HG02870 (cell line): ENCODE measurements around the gene THRAP3.

Source experiments
- ATAC-seq: cut with Tn5 transposase; IDR thresholded peaks from one replicate; pipeline ENCODE4 v1.9.1; 2021; ENCODE audit warnings: mild to moderate bottlenecking, moderate library complexity; ENCODE audit not compliant: unreplicated experiment

Gene THRAP3

DNA sequence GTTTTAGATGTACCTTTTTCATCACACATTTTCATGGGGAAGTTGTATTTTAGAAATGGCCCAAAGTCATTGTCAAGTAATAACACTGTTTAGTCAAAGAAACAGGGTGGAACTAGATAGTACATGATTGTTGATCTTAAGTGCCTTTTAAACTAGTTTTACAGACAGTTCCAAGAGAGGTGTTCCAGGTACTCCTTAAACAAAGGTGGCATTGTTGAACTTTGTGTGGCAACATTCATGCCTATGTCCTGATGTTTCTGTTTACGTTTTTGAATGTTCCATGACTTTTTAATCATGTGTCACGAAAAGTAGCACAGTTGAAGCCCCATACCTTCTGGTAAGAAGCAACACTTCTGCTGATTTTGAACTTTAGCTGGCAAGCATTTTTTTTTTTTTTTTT, 72.8 kb downstream of the THRAP3 start:
- ATAC-seq = no peak

GRCh38 chr1:36298640-36299039, 74.4 kb downstream of the THRAP3 start:
- ATAC-seq = no peak

- no peak for ATAC-seq
These were observed 76.3 kb downstream of the THRAP3 start for GRCh38 chr1:36300526-36300925.

DNA sequence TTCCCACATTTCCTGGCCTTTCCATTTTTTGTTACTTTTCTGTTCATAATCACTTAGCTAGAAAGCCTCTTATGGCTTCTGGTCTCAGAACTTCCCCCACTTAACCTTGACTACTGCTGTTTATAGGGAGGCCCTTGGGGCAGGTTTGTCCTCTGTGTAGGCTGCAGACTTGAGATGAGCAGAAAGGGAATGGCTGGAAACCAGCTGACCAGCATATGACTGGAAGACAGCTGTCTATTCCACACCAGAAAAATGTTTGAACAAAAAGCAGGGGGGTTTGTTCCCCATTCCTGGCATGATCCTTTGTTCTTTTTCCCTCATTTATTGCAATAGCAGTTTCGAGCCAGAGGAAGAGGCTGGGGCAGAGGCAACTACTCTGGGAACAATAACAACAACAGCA, 77.0 kb downstream of the THRAP3 start:
- ATAC-seq = no peak

GRCh38 chr1:36303244-36303643, 79.0 kb downstream of the THRAP3 start:
- ATAC-seq = no peak

DNA sequence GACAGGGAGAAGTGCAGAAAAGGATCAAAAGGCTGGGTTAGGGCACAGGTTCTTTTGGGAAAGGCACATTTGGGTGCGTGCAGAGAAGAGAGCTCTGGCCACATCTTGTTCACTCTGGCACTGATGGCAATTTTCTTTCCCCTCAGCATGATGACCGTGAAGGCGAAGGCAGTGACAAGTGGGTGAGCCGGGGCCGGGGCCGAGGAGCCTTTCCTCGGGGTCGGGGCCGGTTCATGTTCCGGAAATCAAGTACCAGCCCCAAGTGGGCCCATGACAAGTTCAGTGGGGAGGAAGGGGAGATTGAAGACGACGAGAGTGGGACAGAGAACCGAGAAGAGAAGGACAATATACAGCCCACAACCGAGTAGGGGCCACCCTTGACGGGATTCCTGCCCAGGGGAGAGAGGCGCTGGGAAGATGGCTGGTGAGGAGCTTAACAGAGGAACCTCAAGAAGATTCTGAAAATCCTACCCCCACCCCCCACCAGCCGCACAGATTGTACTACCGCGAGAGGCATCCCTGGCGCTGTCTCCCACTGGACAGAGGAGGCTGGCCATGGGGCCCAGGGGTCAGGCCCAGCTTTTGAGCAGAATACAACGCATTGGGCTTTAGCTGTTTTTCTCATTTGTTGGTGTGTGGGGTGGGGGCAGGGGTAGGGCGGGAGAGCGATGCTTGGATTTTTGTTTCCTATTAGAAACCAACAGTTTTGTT, 79.6 kb downstream of the THRAP3 start:
- no peak for ATAC-seq

DNA sequence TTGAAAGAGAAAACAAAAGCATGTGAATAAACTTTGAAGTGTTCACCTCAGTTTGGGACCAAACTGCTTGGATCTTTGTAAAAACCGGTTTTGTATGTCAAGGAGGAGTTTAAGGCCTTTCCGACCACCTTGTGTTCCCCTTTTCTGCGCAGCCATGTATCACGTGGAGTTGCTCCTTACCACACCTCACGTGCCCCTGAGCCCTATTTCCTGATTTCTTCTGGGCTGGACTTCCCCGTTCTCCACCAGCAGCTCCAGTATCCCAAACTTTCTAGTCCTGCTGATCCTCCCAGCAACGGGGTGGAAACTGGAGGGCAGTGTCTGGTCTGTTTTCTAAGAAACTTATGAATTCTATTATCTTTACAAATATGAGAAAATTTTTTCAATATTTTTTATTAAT, 80.3 kb downstream of the THRAP3 start:
- ATAC-seq = no peak

DNA sequence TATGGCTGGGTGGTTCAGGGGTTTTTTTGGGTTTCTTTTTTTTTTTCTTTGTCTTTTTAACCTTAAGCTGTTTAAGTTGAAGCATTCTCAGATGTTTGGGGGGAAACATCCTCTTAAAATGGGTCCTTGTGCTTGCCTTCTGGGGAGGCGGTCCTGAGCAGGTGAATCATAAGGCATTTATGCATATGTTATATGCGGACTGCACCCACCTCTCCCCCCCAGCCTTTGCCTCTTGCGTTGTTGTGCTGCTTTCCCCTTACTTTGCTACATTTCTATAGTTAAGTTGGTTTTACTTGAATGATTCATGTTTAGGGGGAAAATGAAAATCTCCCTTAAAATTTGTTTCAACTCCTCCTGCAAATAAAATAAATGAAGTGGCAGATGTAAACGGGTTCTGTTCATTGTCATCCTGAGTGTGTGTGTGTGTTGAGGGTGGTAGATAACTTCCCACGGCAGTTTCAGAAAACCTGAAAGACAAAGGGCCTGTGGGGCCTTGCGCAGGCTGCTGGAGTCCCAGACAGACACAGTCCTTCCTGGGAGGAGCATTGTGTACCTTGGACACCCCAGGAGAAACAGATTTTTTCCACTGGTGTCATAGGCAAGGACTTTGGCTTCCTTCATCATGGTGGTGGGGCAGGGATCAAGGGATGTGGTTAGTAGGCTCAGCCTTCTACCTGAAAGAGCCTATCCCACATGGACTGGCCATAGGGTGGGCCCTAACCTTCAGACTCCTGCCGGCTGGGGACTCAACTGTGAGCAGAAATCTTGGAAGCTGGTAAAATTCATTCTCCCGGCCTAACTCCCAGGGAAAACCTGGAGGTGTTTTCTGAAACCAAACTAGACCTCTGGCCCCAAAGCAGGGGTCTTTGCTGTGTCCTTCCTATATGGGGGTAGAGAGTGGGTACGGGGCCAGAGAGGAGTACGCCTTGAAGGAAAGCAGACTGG, 81.0 kb downstream of the THRAP3 start:
- ATAC-seq = no peak

- ATAC-seq = no peak
These were observed 81.6 kb downstream of the THRAP3 start for GRCh38 chr1:36305915-36306209.

DNA sequence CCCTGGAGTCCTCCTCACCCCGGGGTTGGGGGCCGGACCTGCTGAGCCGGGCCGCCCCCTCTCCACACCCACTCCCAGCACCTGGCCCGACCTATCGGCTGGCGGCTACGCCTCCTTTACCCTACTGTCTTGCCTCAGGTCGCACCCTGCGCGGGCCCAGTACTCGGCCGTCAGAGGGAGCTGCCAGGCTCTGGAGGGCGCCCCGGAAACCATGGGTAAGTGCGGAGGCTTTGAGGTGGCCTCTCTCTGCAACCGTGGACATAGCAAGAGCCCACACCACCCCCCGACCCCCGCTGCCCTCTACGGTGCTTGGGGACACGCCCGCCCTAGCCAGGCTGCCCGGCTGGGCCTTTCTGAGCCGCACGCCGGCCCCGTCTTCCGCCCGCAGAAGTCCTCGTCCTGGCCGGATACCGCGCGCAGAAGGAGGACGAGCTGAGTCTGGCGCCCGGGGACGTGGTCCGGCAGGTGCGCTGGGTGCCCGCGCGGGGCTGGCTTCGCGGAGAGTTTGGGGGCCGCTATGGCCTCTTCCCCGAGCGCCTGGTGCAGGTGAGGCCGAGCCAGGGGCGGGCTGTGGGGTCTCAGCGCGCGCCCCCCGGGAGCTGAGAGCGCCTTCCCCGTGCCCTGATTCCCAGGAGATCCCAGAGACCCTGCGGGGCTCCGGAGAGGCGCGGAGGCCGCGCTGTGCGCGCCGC, 82.1 kb downstream of the THRAP3 start, which contains the start of gene SH3D21:
TSS of gene SH3D21 (plus strand) at position 159 of the 692 bp plus-strand sequence. CDS start at position 212, 53 bp downstream.
- ATAC-seq = peak; percentile 24

DNA sequence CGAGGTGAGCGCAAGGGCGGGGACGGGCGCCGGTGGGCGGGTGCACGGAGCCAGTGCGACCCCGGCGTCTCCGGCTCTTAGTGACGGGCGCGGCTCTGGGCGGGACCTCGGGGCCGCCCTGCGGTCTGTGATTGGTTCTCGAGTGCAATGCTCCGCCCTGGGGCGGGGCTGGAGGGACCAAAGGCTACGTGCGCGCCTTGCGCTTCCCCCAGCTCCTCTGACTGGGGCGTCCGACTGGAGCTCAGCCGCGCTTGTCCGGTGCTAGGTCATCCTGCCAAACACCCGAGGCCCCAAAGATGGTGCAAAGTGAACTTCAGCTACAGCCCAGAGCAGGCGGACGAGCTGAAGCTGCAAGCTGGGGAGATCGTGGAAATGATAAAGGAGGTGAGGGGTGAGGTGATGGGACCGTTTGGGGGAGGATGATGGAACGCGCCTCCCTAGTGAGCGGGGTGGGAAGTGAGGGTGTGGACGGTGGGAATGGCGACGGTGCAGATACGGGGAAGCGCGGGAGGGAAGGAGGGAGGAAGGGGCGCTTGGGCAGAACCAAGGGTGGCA, 82.7 kb downstream of the THRAP3 start:
- peak; percentile 94 for ATAC-seq

- no peak for ATAC-seq
These were observed 83.5 kb downstream of the THRAP3 start for GRCh38 chr1:36307601-36308330.

DNA sequence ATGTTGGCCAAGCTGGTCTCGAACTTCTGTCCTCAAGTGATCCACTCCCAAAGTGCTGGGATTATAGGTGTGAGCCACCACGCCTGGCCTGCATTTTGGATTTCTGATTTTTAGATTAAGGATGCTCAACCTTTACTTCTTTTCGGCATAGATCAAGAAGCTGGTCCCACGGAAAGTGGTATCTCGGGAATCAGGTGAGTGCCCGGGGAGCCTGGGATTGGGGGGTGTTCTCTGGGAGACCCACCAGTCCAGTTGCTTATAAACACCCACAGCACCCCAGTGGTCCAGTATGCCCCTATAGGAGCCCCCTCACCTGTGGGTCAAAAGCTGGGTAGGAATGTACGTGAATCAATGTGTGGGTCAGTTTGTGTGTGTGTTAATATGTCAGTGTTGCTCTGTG, 85.2 kb downstream of the THRAP3 start:
- no peak for ATAC-seq

DNA sequence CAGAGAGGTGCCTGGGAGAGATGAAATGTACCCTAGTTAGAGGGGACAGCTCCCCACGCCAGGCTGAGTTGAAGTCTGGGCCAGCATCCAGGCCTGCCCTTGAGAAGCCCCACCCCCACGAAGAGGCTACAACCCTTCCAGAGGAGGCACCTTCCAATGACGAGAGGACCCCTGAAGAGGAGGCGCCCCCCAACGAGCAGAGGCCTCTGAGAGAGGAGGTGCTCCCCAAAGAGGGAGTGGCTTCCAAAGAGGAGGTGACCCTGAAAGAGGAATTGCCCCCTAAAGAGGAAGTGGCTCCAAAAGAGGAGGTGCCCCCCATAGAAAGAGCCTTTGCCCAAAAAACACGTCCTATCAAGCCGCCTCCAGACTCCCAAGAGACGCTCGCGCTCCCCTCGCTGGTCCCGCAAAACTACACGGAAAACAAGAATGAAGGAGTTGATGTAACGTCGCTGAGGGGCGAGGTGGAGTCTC, 96.1 kb downstream of the THRAP3 start:
- ATAC-seq = no peak

- ATAC-seq = no peak
These were observed 96.5 kb downstream of the THRAP3 start for GRCh38 chr1:36320767-36321118.

DNA sequence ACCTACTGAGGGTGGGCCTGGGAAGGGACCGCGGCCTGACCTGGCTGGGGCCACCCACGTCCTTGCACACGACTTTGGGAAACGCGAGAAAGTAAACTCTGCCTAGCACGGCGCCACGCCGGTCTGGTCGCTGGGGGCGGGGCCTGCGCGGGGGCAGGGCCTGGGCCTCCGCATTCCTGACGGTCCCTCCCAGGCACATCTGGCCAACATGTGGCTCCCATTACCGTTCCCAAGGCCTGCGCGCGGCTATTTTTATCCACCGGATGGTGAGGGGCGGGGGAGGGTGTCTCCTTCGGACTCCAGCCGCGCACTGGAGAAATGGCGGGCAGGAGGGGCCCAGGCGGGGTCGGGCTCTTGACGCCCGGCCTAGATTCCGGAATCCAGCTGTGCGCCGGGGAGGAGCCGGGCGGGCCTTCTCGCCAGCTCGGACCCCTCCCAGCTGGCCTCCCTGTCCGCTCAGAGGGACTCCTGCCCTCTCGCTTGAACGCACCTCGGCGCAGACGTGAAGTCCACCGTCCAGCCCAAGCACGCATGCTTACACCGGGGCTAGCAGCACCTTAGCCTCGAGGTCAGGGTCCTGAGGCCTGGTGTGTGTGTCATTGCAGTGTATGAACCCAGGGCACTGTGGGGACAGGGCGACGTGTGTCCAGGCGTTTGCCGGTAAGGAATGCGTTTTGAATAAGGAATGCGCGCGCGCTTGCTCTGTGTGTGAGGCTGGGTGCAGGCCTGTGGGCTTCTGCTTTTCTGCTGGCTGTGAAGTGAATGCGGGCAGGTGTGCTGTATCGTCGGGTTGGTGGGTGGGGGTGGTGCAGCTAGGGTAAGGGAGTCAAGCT, 97.1 kb downstream of the THRAP3 start:
- ATAC-seq = no peak

DNA sequence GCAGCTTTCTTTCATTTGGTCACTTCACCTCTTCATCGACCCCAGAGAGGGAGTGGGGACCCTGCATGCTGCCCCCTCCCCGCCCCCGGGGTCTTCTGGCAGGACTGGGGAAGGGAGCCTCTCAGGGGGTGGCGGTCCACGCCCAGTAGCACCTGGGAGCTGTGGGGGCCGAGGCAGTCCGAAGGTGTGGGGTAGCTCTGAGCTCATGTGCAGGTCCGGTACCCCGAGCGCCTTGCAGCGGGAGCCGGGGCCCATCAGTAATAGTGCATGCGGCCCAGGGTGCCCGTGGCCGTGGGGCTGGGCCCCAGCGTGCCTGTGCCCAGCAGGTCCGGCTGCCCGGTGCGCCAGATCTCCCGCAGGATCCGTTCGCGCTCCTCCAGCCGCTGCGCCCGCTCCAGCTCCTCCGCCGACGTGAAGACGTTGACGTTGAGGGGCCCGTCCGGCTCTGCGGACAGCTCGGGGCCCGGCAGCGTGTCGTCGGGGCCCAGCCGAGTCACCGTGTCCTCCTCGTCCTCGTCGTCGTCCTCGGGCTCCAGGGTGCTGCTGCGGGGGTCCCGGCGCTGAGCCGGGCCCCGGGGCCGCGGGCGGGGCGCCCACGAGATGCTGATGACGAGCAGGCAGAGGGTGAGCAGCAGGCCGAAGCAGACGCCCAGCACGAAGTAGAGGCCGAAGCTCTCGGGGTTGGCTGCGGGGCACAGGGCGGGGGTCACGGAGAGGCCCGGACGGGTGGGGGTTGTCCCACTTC, 98.0 kb downstream of the THRAP3 start:
- no peak for ATAC-seq

DNA sequence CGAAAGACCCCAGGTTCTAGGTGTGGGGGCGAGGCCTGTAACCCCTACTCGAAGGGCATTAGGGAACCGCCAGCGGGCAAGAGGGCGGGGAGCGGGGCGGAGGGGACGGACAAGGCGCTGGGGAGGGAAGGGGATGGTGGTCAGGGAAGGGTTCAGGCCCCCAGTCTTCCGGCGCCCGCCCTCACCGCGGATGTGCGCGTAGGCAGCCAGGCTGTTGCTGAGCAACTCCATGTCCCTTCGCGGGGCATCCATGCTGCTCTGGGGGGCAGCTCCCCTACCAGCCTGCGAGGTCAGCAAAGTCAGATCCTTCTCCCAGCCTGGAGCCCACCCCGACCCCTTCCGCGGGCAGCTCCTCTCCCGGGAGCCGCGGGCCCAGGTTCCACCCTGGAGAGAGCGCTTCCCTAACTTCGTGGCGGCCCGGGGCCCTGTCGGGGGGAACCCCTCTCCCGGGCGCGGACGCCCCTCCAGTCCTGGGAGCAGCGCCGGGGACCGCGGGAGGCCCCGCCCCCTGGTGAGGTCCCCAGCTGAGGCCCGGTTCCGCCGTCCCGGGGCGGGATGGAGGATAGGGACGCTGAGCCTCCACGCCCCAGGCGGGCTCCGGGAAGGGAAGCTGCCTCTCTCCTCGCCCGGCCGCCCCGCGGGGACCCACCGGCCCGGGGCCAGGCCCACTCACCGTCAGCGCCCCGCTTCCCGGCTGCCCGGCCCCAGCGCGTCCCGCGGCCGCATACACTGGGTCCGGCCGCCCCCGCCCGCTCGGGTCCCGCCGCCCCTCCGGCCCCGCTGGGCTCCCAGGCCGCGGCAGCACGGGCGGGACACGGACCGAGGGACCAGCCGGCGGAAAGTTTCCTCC, 98.8 kb downstream of the THRAP3 start:
- ATAC-seq = no peak
